WTC11 (cell line): ENCODE results near the gene CCDC12. TPM values are rescaled to one million over a fixed set of nuclear protein-coding genes. Genes with fewer than 3 reads are reported as not detected.
A peak's percentile ranks its signal among the peaks of the same experiment; 100 is the strongest.

Source experiments
- ATAC-seq: fragments of 200-7000 bp; cut with Tn5 transposase; 2 replicates; pipeline ENCODE4 v1.10.0; 2021; ENCODE audit warnings: mild to moderate bottlenecking, moderate library complexity
- CTCF ChIA-PET: fragments of 300-600 bp; sonication (Branson Sonifier 250); formaldehyde crosslinking; loops from one replicate; lab custom pipeline; 2021; ENCODE audit warnings: antibody characterized with exemption; lab: Charles Lee
- POLR2A ChIA-PET: fragments of 350-600 bp; sonication (Branson Sonifier 250); formaldehyde crosslinking; loops from one replicate; lab custom pipeline; 2021; ENCODE audit warnings: antibody characterized with exemption; lab: Charles Lee
- DNase-seq: peaks from one replicate; pipeline ENCODE4 v3.0.0; 2021; ENCODE audit warnings: low spot score
- H3K27ac Mint-ChIP-seq: 2 replicates; pipeline ENCODE4 v1.8.0; 2021; ENCODE audit warnings: mixed read lengths
- H3K27me3 Mint-ChIP-seq: 2 replicates; pipeline ENCODE4 v1.8.0; 2021; ENCODE audit warnings: low read depth, mild to moderate bottlenecking, moderate library complexity, mixed read lengths
- H3K36me3 Mint-ChIP-seq: 2 replicates; pipeline ENCODE4 v1.8.0; 2021; ENCODE audit warnings: mixed read lengths
- H3K4me1 Mint-ChIP-seq: 2 replicates; pipeline ENCODE4 v1.8.0; 2022; ENCODE audit warnings: mixed read lengths
- H3K4me3 Mint-ChIP-seq: 2 replicates; pipeline ENCODE4 v1.8.0; 2021; ENCODE audit warnings: mild to moderate bottlenecking, moderate library complexity, mixed read lengths
- H3K9me3 Mint-ChIP-seq: 2 replicates; pipeline ENCODE4 v1.8.0; 2021; ENCODE audit warnings: mixed read lengths
- AR ChIP-seq: fragments of 250-450 bp; sonication (Bioruptor Pico); IDR thresholded peaks from 2 replicates; pipeline ENCODE4 v1.9.0; 2021; ENCODE audit warnings: mild to moderate bottlenecking
- CDX4 ChIP-seq: fragments of 250-450 bp; sonication (Bioruptor Pico); IDR thresholded peaks from 2 replicates; pipeline ENCODE4 v1.9.0; 2021; ENCODE audit warnings: moderate library complexity, mild to moderate bottlenecking, inconsistent platforms, borderline replicate concordance
- CREB1 ChIP-seq: sonication (generic); formaldehyde crosslinking; IDR thresholded peaks from 2 replicates; pipeline ENCODE4 v1.8.0; 2023; ENCODE audit warnings: mild to moderate bottlenecking, missing genetic modification reagents
- FOXJ3 ChIP-seq: sonication (generic); formaldehyde crosslinking; IDR thresholded peaks from 2 replicates; pipeline ENCODE4 v1.9.0; 2021; ENCODE audit warnings: missing genetic modification reagents, mild to moderate bottlenecking, borderline replicate concordance
- GABPB1 ChIP-seq: sonication (generic); formaldehyde crosslinking; IDR thresholded peaks from 2 replicates; pipeline ENCODE4 v1.8.1; 2023; ENCODE audit warnings: mild to moderate bottlenecking, missing genetic modification reagents
- GTF2I ChIP-seq: fragments of 250-450 bp; sonication (Bioruptor Pico); conservative IDR thresholded peaks from 2 replicates; pipeline ENCODE4 v1.4.0; 2021; ENCODE audit warnings: mild to moderate bottlenecking
- KAT7 ChIP-seq: sonication (generic); formaldehyde crosslinking; IDR thresholded peaks from 2 replicates; pipeline ENCODE4 v1.8.1; 2023; ENCODE audit warnings: missing genetic modification reagents, mild to moderate bottlenecking, borderline replicate concordance
- PRRX2 ChIP-seq: fragments of 250-450 bp; sonication (Bioruptor Pico); IDR thresholded peaks from 2 replicates; pipeline ENCODE4 v1.8.0; 2021; ENCODE audit warnings: mild to moderate bottlenecking
- RELA ChIP-seq: sonication (generic); formaldehyde crosslinking; IDR thresholded peaks from 2 replicates; pipeline ENCODE4 v1.8.1; 2022; ENCODE audit warnings: missing genetic modification reagents, mild to moderate bottlenecking, borderline replicate concordance
- SMAD3 ChIP-seq: sonication (generic); formaldehyde crosslinking; IDR thresholded peaks from 2 replicates; pipeline ENCODE4 v1.8.0; 2022; ENCODE audit warnings: missing genetic modification reagents, mild to moderate bottlenecking, borderline replicate concordance
- SP1 ChIP-seq: sonication (generic); formaldehyde crosslinking; conservative IDR thresholded peaks from 2 replicates; pipeline ENCODE4 v1.8.1; 2022; ENCODE audit warnings: missing genetic modification reagents
- TEAD4 ChIP-seq: sonication (generic); formaldehyde crosslinking; IDR thresholded peaks from 2 replicates; pipeline ENCODE4 v1.8.0; 2022; ENCODE audit warnings: mild to moderate bottlenecking, missing genetic modification reagents
- ZBTB21 ChIP-seq: sonication (generic); formaldehyde crosslinking; IDR thresholded peaks from 2 replicates; pipeline ENCODE4 v1.8.1; 2023; ENCODE audit warnings: mild to moderate bottlenecking, missing genetic modification reagents, borderline replicate concordance
- ZNF219 ChIP-seq: sonication (generic); formaldehyde crosslinking; IDR thresholded peaks from 2 replicates; pipeline ENCODE4 v1.8.0; 2023; ENCODE audit warnings: missing genetic modification reagents, mild to moderate bottlenecking, borderline replicate concordance
- ZNF232 ChIP-seq: sonication (generic); formaldehyde crosslinking; IDR thresholded peaks from 2 replicates; pipeline ENCODE4 v1.8.0; 2022; ENCODE audit warnings: mild to moderate bottlenecking, missing genetic modification reagents
- ZNF263 ChIP-seq: sonication (generic); formaldehyde crosslinking; IDR thresholded peaks from 2 replicates; pipeline ENCODE4 v1.8.1; 2022; ENCODE audit warnings: low read depth, mild to moderate bottlenecking, moderate library complexity, missing genetic modification reagents
- ZNF317 ChIP-seq: sonication (generic); formaldehyde crosslinking; IDR thresholded peaks from 2 replicates; pipeline ENCODE4 v1.8.1; 2023; ENCODE audit warnings: low read depth, mild to moderate bottlenecking, moderate library complexity, missing genetic modification reagents, borderline replicate concordance
- ZNF396 ChIP-seq: fragments of 250-450 bp; sonication (Bioruptor Pico); IDR thresholded peaks from 2 replicates; pipeline ENCODE4 v1.8.0; 2021; ENCODE audit warnings: mild to moderate bottlenecking, moderate library complexity, borderline replicate concordance
- ZNF423 ChIP-seq: fragments of 250-450 bp; sonication (Bioruptor Pico); IDR thresholded peaks from 2 replicates; pipeline ENCODE4 v2.1.2; 2022; ENCODE audit warnings: mild to moderate bottlenecking, moderate library complexity
- ZNF425 ChIP-seq: fragments of 250-450 bp; sonication (Bioruptor Pico); conservative IDR thresholded peaks from 2 replicates; pipeline ENCODE4 v1.9.0; 2021; ENCODE audit warnings: mild to moderate bottlenecking
- ZNF671 ChIP-seq: fragments of 250-450 bp; sonication (Bioruptor Pico); IDR thresholded peaks from 2 replicates; pipeline ENCODE4 v1.8.0; 2021; ENCODE audit warnings: mild to moderate bottlenecking
- total RNA-seq: library from RNA; stranded (reverse); gene quantifications from 3 replicates; pipeline ENCODE4 v1.2.3, GENCODE V29; 2021

The CCDC12 gene
- total RNA-seq, 1 experiment from 2014 or later = 59.1 TPM

GRCh38 chr3:47020311-47020710, 43.8 kb upstream of the CCDC12 start:
- Mint-ChIP-seq H3K4me3 (no peak overlapping the region), H3K27me3 (no peaks in the 10 kb centered on the region), H3K27ac (no peak overlapping the region), H3K9me3 (no peaks in the 10 kb centered on the region), H3K4me1 (peaks cover 12% of the 10 kb centered on the region), H3K36me3 (peaks cover 23% of the 10 kb centered on the region)
- CTCF ChIA-PET = no interaction called here
- no peak for DNase-seq
- TF ChIP-seq ZNF671 (CRISPR knock-in tag) = no peak
- no peak for TF ChIP-seq FOXJ3
- no peak for TF ChIP-seq ZNF396 (CRISPR knock-in tag)
- no peak for TF ChIP-seq ZNF219 (CRISPR knock-in tag)
- TF ChIP-seq ZNF423 (CRISPR knock-in tag) = no peak
- no peak for TF ChIP-seq RELA (CRISPR knock-in tag)
- no peak for TF ChIP-seq AR (CRISPR knock-in tag)
- TF ChIP-seq SMAD3 (CRISPR knock-in tag) = no peak
- no peak for TF ChIP-seq CDX4 (CRISPR knock-in tag)
- no peak for TF ChIP-seq TEAD4 (CRISPR knock-in tag)
- no peak for TF ChIP-seq ZNF263 (CRISPR knock-in tag)
- TF ChIP-seq SP1 (CRISPR knock-in tag) = no peak
- no peak for TF ChIP-seq GTF2I (CRISPR knock-in tag)
- no peak for TF ChIP-seq PRRX2
- no peak for TF ChIP-seq KAT7
- POLR2A ChIA-PET = no interaction called here
- no peak for ATAC-seq

GRCh38 chr3:47019201-47019600, 42.7 kb upstream of the CCDC12 start:
- TF ChIP-seq CREB1 = no peak
- no peak for TF ChIP-seq ZNF232 (CRISPR knock-in tag)
- TF ChIP-seq ZNF425 = no peak
- no peak for TF ChIP-seq ZNF219 (CRISPR knock-in tag)
- H3K27me3 Mint-ChIP-seq = no peaks in the 10 kb centered on the region
- no peak for ATAC-seq
- H3K4me1 Mint-ChIP-seq = peaks cover 7% of the 10 kb centered on the region
- ChIA-PET POLR2A (no interaction called here), CTCF (no interaction called here)
- no peaks in the 10 kb centered on the region for H3K9me3 Mint-ChIP-seq
- no peak overlapping the region for H3K27ac Mint-ChIP-seq
- no peak overlapping the region for H3K4me3 Mint-ChIP-seq
- peaks cover 23% of the 10 kb centered on the region for H3K36me3 Mint-ChIP-seq
- DNase-seq = no peak

- peaks cover 7% of the 10 kb centered on the region for H3K4me1 Mint-ChIP-seq
- no peak for DNase-seq
- ATAC-seq = no peak
- TF ChIP-seq ZNF317 (CRISPR knock-in tag) = no peak
- no peak for TF ChIP-seq ZNF232 (CRISPR knock-in tag)
- TF ChIP-seq GABPB1 = 0 out of 2 replicates have a peak, but pooled peaks have one; percentile 18
- TF ChIP-seq ZBTB21 (CRISPR knock-in tag) = no peak
- TF ChIP-seq CREB1 = no peak
- TF ChIP-seq, all 79 proteins: peak for 1
- no peaks in the 10 kb centered on the region for H3K27me3 Mint-ChIP-seq
- H3K9me3 Mint-ChIP-seq = no peaks in the 10 kb centered on the region
- POLR2A ChIA-PET = interaction anchor here (0.6 to 1.0 kb wide), 2 partner anchors 9 to 180 kb away, joined by 3 read pairs; no protein-coding TSS in a partner anchor
- CTCF ChIA-PET = interaction anchor here (1.6 kb wide), 1 partner anchor 353 kb away, joined by 9 read pairs; no protein-coding TSS in a partner anchor
- no peak overlapping the region for H3K4me3 Mint-ChIP-seq
- H3K36me3 Mint-ChIP-seq = peaks cover 23% of the 10 kb centered on the region
- no peak overlapping the region for H3K27ac Mint-ChIP-seq
Measured at GRCh38 chr3:47018269-47018611, 41.7 kb upstream of the CCDC12 start.
